NCI-H510A treated with DMSO at 0.1 percent for 48 hours (cell line): ENCODE results near the gene AP2M1.
"Not testable (repeated sequence)": the region's sequence is repeated elsewhere in the genome, so short reads cannot be mapped to it uniquely, and the experiment has no call there.

Experiments used
- DNase-seq: peaks from one replicate; lab custom pipeline; 2025; lab: John Stamatoyannopoulos, UW

AP2M1 gene

GRCh38 chr3:184174646-184175492 lies at the start of gene AP2M1:
Gene AP2M1, plus strand, starts transcription at chr3:184174855. Its CDS starts 2,139 bp downstream, at chr3:184176994.
- DNase-seq = peak; percentile 97

- DNase-seq = no peak
Observed at GRCh38 chr3:184126006-184126405, 48.6 kb upstream of the AP2M1 start.

- DNase-seq = peak; percentile 53
Observed at GRCh38 chr3:184129012-184129411, 45.6 kb upstream of the AP2M1 start.

- no peak for DNase-seq
Observed at GRCh38 chr3:184132945-184133344, 41.7 kb upstream of the AP2M1 start.

- DNase-seq = peak; percentile 82
Observed at GRCh38 chr3:184133840-184134745, 40.6 kb upstream of the AP2M1 start.

- DNase-seq = no peak
Observed at GRCh38 chr3:184134746-184135148, 39.9 kb upstream of the AP2M1 start.

GRCh38 chr3:184135149-184135910 lies 39.3 kb upstream of the AP2M1 start, which contains the start of gene EIF2B5:
Gene EIF2B5, plus strand, starts transcription at chr3:184135358. Its CDS starts 28 bp downstream, at chr3:184135386.
- peak; percentile 95 for DNase-seq

- no peak for DNase-seq
Observed at GRCh38 chr3:184135911-184136260, 38.8 kb upstream of the AP2M1 start.

- no peak for DNase-seq
Observed at GRCh38 chr3:184140436-184140835, 34.2 kb upstream of the AP2M1 start.

GRCh38 chr3:184142199-184142598 lies 32.5 kb upstream of the AP2M1 start:
- DNase-seq = no peak

- no peak for DNase-seq
Observed at GRCh38 chr3:184143327-184143726, 31.3 kb upstream of the AP2M1 start.

GRCh38 chr3:184144505-184144904 lies 30.1 kb upstream of the AP2M1 start:
- no peak for DNase-seq

GRCh38 chr3:184145111-184145524 lies 29.5 kb upstream of the AP2M1 start:
- DNase-seq = peak; percentile 61

GRCh38 chr3:184145751-184146270 lies 28.8 kb upstream of the AP2M1 start:
- no peak for DNase-seq

- no peak for DNase-seq
Observed at GRCh38 chr3:184148076-184148475, 26.6 kb upstream of the AP2M1 start.

- DNase-seq = no peak
Observed at GRCh38 chr3:184149123-184149522, 25.5 kb upstream of the AP2M1 start.

GRCh38 chr3:184149770-184150169 lies 24.9 kb upstream of the AP2M1 start:
- not testable (repeated sequence) for DNase-seq

GRCh38 chr3:184154885-184155643 lies 19.6 kb upstream of the AP2M1 start, which contains the start of gene DVL3:
Gene DVL3, plus strand, starts transcription at chr3:184155377. Its CDS starts 259 bp downstream, at chr3:184155636.
- DNase-seq = peak; percentile 91

- no peak for DNase-seq
Observed at GRCh38 chr3:184155644-184156521, 18.8 kb upstream of the AP2M1 start.

- DNase-seq = no peak
Observed at GRCh38 chr3:184156522-184156955, 18.1 kb upstream of the AP2M1 start.
